Stimulated activated naive CD4-positive, alpha-beta T cell (primary cell): ENCODE data around the gene DNAJC28.
"Not testable (repeated sequence)": the region's sequence is repeated elsewhere in the genome, so short reads cannot be mapped to it uniquely, and the experiment has no call there.

Source experiments
- DNase-seq, 6 experiments: peaks; one replicate each; lab custom pipeline; 2025; lab: John Stamatoyannopoulos, UW

The DNAJC28 gene

DNA sequence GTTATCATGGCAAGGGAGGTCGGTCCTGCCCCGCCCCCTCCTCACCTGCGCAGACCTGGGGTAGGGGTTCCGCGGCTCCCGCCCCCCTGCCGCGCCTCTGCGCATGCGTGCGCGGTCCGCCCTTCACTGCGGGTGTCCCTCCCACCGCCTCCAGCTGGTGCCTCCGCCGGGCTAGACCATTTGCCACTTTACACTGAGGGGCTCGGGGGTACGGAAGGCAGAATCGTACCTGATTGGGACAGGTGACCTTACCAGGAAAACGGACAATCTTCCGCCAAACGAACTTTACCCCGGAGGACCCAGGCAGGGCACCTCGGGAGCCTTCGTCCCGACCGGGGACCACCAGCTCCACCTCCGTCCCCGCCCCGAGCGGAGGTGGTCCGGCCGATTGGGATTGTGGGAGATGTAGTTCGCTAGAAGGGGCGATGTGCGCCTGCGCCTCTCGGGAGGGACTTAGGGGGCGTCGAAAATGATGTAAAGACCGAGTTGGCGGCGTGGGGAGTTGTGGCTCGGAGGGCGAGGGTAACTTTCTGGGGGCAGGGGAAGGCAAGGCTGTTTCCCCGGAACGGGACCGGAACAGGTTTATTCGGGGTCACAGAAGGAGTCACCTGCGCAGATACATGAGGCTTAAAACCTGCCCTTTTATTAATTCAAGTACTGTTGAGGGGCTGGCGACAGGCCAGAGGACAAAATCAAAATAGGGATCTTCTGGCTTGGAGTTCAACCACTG is at the start of gene DNAJC28:
TSS of gene DNAJC28 (minus strand) at position 344 of the 730 bp plus-strand sequence. CDS start 2,323 bp downstream, outside the sequence.
- DNase-seq = peak; percentile 91 to 99 (median 94)

DNA sequence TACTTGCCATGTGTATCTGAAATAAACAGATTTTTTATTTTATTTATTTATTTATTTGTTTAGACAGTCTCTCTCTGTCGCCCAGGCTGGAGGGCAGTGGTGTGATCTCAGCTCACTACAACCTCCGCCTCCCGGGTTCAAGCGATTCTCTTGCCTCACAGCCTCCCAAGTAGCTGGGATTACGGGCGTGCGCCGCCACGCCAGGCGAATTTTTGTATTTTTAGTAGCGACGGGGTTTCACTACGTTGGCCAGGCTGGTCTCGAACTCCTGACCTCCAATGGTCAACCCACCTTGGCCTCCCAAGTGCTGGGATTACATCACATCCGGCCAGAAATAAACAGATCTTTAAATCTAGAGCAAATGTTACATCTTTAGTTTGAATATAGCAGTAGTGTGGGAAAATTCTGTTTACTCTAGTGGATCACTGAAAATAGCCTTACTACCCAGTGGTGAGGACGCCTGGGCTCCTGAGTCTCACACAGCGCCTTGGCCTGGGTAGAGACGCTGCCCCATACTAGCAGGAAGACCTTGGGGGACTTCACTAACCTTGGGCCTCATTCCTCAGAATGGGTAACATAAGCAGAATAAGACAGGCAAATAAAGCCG is 49.7 kb upstream of the DNAJC28 start:
- DNase-seq = no peak

- DNase-seq = no peak
These were observed 49.2 kb upstream of the DNAJC28 start for GRCh38 chr21:33540711-33541104.

DNA sequence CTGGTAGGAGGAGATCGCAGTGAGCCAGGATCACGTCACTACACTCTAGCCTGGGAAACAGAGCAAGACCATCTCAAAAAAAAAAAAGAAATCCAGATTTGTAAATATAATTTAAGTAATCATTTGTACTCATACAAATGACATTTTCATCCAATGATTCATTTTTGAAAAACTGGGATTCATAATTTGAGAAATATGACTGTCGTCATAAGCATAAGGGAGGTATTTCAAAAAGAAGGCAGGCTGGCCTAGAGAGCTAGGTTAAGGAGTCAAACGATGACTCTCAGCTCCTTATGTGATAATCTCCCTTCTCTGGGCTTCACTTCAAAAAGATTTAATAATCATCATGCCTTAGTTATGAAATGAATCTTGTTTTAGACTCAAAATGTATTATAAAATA is 48.1 kb upstream of the DNAJC28 start:
- no peak for DNase-seq

- DNase-seq = no peak
These were observed 45.7 kb upstream of the DNAJC28 start for GRCh38 chr21:33537212-33537611.

DNA sequence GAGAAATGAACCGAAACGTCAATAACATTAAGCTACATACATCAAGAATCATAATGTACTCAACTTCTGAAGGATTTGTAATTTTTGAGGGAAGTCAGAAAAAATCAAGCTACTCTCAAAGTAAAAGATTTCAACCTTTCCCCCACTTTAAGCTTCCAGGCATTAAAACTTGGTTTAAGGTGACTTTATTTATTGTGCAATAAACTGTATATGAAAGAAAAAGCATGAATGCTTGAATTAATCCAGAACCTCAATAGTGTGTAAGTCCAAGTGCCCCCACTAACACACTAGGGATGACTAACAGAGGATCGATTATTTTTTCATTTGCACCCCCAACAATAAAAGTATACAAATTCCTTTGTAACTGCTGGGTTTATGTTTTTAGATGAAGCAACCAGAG is 39.5 kb upstream of the DNAJC28 start:
- no peak for DNase-seq

DNA sequence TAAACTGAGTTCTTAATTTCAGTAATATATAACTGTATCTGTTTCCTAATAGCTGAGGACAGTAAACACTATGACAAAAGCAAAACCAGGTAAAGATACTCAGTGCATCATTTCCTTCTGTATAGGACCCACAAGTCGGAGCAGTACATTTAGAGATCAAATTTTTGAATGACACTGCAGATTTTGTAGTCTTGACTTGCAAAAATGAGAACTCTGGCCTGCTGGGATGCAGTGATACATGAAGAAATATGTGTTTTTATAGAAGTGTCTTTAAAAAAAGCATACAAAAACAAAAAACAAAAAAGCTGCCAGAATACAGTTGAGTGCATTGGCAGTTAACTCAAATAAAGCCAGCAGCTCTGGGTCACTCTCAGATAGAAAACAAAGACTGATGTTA is 31.4 kb upstream of the DNAJC28 start:
- no peak for DNase-seq

- no peak for DNase-seq
These were observed 30.9 kb upstream of the DNAJC28 start for GRCh38 chr21:33522297-33522952.

DNA sequence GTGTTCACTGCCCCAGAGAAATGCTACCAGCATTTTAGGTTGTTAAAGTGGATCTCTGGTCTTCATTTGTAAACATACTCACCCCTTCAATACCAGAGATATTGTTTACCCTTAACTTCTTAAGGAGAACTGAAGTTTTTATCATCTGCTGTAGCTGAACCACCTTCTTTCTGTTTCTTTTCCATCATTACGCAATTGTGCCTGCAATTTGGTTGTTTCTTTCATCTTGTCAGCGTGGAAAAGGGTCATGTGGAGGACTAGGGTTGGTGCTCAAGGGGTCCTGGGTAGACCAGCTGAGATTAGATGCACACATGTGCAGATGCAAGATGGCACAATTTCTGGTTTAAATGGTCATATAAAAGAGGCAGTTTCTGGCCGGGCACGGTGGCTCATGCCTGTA is 27.4 kb upstream of the DNAJC28 start:
- no peak for DNase-seq

DNA sequence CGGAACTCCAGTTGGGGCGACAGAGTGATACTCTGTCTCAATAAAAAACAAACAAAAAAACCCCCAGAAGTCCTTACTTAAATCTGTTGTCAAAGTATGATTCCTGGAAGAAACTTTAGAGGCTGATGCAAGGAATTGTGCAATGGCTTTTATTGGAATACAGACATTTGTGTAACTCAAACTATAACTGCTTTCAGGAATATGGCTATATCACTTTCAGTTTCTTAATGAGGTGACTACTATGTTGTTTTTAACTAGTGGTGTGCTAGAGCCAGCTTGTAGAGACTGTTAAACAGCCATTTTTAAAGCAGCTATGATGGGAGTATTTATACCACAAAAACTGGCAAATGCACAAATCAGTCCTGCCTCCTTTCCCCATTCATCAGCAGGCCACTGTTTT is 22.7 kb upstream of the DNAJC28 start:
- no peak for DNase-seq

DNA sequence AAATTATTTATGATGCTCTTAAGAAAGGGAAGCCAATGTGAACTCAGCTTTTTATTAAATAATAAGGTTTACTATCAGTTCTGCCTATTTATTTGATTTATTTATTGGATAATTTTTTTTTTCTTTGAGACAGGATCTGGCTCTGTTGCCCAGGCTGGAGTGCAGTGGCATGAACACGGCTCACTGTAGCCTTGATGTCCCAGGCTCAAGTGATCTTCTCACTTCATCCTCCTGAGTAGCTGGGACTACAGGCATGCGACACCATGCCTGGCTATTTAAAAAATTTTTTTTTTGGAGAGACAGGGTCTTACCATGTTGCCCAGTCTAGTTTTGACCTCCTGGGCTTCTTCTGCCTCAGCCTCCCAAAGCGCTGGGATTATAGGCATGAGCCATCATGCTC is 21.0 kb upstream of the DNAJC28 start:
- DNase-seq = no peak

- no peak for DNase-seq
These were observed 20.1 kb upstream of the DNAJC28 start for GRCh38 chr21:33511639-33512038.

- no peak for DNase-seq
These were observed 19.3 kb upstream of the DNAJC28 start for GRCh38 chr21:33510826-33511225.

DNA sequence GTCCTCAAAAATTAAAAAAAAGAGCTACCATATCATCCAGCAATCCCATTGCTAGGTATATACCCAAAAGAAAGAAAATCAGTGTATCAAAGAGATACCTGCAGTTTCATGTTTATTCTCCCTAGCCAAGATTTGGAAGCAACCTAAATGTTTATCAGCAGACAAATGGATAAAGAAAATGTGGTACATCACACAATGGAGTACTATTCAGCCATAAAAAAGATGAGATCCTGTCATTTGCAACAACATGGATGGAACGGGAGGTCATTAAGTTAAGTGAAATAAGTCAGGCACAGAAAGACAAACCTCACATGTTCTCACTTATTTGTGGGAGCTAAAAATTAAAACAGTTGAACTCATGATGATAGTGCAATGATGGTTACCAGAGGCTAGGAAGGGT is 15.5 kb upstream of the DNAJC28 start:
- DNase-seq = not testable (repeated sequence)

- DNase-seq = no peak
These were observed 14.3 kb upstream of the DNAJC28 start for GRCh38 chr21:33505833-33506232.

- DNase-seq = no peak
These were observed 4.8 kb upstream of the DNAJC28 start for GRCh38 chr21:33496345-33496744.

GRCh38 chr21:33495743-33496142 is 4.2 kb upstream of the DNAJC28 start:
- no peak for DNase-seq

DNA sequence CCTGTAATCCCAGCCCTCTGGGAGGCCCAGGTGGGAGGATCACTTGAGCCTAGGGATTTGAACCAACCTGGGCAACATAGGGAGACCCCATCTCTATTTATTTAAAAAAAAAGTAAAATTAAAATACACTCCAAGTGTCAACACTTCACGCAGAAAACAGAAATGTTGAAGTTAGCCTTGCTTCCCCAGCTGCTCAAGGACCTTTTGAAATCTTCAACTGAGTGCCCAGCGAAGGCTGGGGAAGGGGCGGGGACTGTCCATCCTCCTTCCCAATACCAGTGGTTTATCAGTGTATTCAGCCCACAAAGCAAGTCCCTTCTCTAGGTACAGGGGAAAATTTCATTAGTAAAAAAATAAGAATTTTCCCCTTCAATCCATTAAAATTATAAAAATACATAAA is 2.2 kb upstream of the DNAJC28 start:
- DNase-seq = no peak

DNA sequence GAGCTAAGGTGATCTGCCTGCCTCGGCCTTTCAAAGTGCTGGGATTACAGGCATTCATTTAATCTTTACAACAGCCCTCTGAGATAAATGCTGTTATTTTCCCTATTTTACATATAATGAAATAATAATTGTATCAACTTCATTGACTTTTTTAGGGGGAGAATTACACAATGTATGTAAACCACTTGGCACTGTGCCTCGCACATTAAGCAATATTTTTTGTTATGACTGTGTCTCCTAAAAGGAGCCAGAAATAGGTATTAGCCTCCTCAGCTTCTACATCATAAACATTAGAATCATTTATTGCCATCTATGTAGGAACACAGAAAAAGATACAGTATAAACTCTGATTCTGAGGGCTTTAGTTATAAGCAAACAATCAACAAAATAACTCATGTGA is 1.1 kb upstream of the DNAJC28 start:
- no peak for DNase-seq

- DNase-seq = no peak
These were observed 534 bp downstream of the DNAJC28 start for GRCh38 chr21:33490991-33491372.

GRCh38 chr21:33488936-33489335 is 2.6 kb downstream of the DNAJC28 start:
- DNase-seq = no peak

- no peak for DNase-seq
These were observed 3.5 kb downstream of the DNAJC28 start for GRCh38 chr21:33487996-33488395.

DNA sequence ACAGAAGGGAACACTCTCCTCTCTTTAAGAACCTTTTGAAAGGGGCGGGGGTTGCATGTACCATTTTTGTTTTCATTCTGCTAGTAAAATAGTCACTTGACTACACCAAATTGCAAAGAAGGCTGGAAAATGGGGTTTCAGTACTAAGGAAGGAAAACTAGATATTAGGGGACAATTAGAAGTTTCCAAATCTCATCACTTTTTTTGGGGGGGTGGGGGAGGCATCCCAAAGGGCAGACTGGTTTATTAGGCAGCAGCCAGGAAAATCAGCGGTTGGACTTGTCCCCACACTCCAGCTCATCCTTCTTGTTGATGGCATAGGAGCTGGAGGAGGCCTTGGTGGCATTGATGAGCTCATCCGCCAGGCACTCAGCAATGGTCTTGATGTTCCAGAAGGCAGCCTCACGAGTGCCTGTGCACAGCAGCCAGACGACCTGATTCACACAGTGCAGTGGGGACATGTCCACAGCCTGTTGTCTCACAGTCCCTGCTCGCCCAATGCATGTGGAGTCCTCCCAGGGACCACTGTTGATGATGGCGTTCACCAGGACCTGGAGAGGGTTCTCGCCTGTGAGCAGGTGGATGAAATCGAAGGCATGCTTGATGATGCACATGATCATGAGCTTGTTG is 10.1 kb downstream of the DNAJC28 start:
- DNase-seq = no peak
